ENCODE data around the gene ILKAP. TPM values are rescaled to one million over a fixed set of nuclear protein-coding genes. Genes with fewer than 3 reads are reported as not detected.

Gene ILKAP
- polyA plus RNA-seq, 3 donors: 23.2 to 44.2 (median 29.3) TPM

DNA sequence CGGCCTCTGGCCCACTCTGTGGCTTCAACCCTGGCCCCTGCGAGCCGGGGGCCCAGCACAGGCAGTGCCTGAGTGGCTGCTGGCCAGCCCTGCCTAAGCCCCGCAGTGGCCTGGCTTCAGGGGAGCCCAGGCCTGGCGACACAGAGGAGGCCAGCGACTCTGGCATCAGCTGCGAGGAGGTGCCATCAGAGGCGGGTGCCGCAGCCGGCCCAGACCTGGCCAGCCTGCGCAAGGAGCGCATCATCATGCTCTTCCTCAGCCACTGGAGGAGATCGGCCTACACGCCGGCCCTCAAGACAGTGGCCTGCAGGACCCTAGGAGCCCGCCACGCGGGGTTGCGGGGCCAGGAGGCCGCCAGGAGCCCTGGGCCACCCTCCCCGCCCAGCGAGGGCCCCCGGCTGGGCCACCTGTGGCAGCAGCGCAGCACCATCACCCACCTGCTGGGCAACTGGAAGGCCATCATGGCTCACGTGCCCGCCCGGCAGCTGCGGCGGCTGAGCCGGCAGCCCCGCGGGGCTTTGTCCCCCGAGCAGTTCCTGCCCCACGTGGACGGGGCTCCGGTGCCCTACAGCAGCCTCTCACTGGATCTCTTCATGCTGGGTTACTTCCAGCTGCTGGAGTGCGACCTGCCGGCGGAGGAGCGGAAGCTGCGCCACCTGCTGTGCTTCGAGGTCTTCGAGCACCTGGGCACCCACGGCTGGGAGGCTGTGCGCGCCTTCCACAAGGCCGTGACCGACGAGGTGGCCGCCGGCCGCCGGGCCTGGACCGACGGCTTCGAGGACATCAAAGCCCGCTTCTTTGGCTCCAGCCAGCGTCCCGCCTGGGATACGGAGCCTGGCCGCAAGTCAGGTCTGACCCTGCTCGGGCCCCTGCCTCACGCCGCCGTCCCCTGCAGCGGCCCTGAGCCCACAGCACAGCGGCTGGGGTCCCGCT is 72.5 kb downstream of the ILKAP start:
- intact Hi-C loops (cut with micrococcal nuclease): no loop called here
- WGBS (ENCODE audit: insufficient coverage): 95% methylated on average over 68 of the region's 68 CpGs

DNA sequence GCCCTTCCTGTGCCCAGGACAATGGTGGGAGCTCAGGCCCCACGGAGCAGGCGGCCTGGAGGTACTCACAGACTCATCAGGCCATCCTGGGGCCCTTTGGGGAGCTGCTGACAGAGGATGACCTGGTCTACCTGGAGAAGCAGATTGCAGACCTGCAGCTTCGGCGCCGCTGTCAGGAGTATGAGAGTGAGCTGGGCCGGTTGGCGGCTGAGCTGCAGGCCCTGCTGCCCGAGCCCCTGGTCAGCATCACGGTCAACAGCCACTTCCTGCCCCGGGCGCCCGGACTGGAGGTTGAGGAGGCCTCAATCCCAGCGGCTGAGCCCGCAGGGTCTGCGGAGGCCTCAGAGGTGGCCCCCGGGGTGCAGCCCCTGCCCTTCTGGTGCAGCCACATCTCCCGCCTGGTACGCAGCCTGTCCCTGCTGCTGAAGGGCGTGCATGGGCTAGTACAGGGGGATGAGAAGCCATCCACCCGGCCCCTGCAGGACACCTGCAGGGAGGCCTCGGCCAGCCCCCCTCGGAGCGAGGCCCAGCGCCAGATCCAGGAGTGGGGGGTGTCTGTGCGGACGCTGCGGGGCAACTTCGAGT is 73.3 kb downstream of the ILKAP start:
- H3K27ac Mint-ChIP-seq: no peak overlapping the region
- 91% methylated on average over 28 of the region's 28 CpGs for WGBS (ENCODE audit: insufficient coverage)
- H3K9ac ChIP-seq (ENCODE audit: insufficient read depth, low read length, poor library complexity, severe bottlenecking): no peak overlapping the region

More for the DNA sequence above, 72.5 kb downstream of the ILKAP start:
- H3K4me3 ChIP-seq (replicated peaks in 1 of 3; ENCODE audit: low read depth in 2 of 3, low read length in 3 of 3): no peak overlapping the region
- Mint-ChIP-seq H3K4me1 (peaks cover 7% of the 10 kb centered on the region), H3K4me3 (no peak overlapping the region), H3K27ac (no peak overlapping the region), H3K27me3 (ENCODE audit: low read depth in 3 of 3) (peaks cover 0 to 6% (median 2%) of the 10 kb centered on the region in 3 donors), H3K9me3 (no peaks in the 10 kb centered on the region), H3K36me3 (no peaks in the 10 kb centered on the region)
- no peak for DNase-seq
- TF ChIP-seq, protein P1, sequence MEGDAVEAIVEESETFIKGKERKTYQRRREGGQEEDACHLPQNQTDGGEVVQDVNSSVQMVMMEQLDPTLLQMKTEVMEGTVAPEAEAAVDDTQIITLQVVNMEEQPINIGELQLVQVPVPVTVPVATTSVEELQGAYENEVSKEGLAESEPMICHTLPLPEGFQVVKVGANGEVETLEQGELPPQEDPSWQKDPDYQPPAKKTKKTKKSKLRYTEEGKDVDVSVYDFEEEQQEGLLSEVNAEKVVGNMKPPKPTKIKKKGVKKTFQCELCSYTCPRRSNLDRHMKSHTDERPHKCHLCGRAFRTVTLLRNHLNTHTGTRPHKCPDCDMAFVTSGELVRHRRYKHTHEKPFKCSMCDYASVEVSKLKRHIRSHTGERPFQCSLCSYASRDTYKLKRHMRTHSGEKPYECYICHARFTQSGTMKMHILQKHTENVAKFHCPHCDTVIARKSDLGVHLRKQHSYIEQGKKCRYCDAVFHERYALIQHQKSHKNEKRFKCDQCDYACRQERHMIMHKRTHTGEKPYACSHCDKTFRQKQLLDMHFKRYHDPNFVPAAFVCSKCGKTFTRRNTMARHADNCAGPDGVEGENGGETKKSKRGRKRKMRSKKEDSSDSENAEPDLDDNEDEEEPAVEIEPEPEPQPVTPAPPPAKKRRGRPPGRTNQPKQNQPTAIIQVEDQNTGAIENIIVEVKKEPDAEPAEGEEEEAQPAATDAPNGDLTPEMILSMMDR (IDR thresholded peaks at IDR 0.05): no peak
- H3K4me1 ChIP-seq (ENCODE audit: control insufficient read depth in 1 of 2, insufficient read depth in 2 of 2, low read length in 2 of 2): peaks cover 0 to 3% of the 10 kb centered on the region in 2 donors
- H3K9me3 ChIP-seq (replicated peaks in 1 of 2; ENCODE audit: control insufficient read depth in 1 of 2, insufficient read depth in 1 of 2, low read length in 2 of 2): no peaks in the 10 kb centered on the region
- no peak overlapping the region for H3K9ac ChIP-seq (ENCODE audit: insufficient read depth, low read length, poor library complexity, severe bottlenecking)
- H2AFZ ChIP-seq (ENCODE audit: insufficient read depth, low read depth, low read length, poor library complexity, severe bottlenecking): no peak overlapping the region
- no peak overlapping the region for H3K4me2 ChIP-seq (replicated peaks; ENCODE audit: extremely low read depth, low read length, poor library complexity, severe bottlenecking)
- H3K79me2 ChIP-seq (ENCODE audit: insufficient read depth, low read length): no peaks in the 10 kb centered on the region
- no peaks in the 10 kb centered on the region for H4K20me1 ChIP-seq (ENCODE audit: insufficient read depth, low read length)
- no peaks in the 10 kb centered on the region for H3K36me3 ChIP-seq (replicated peaks in 1 of 2; ENCODE audit: control insufficient read depth in 1 of 2, insufficient read depth in 2 of 2, low read length in 2 of 2)
- no peaks in the 10 kb centered on the region for H3K27me3 ChIP-seq (ENCODE audit: control insufficient read depth in 2 of 2, insufficient read depth in 2 of 2, low read length in 2 of 2)
- no peak overlapping the region for H3K27ac ChIP-seq (ENCODE audit: low read depth in 1 of 2, low read length in 2 of 2)

More for the DNA sequence above, 73.3 kb downstream of the ILKAP start:
- H3K27me3 ChIP-seq (ENCODE audit: control insufficient read depth in 2 of 2, insufficient read depth in 2 of 2, low read length in 2 of 2): no peaks in the 10 kb centered on the region
- no peaks in the 10 kb centered on the region for H3K36me3 Mint-ChIP-seq
- no peaks in the 10 kb centered on the region for H3K9me3 Mint-ChIP-seq
- TF ChIP-seq, protein P1 (IDR thresholded peaks at IDR 0.05): no peak
- no peak overlapping the region for H3K27ac ChIP-seq (ENCODE audit: low read depth in 1 of 2, low read length in 2 of 2)
- H4K20me1 ChIP-seq (ENCODE audit: insufficient read depth, low read length): no peaks in the 10 kb centered on the region
- H3K36me3 ChIP-seq (replicated peaks in 1 of 2; ENCODE audit: control insufficient read depth in 1 of 2, insufficient read depth in 2 of 2, low read length in 2 of 2): no peaks in the 10 kb centered on the region
- no peak overlapping the region for H3K4me3 ChIP-seq (replicated peaks in 1 of 3; ENCODE audit: low read depth in 2 of 3, low read length in 3 of 3)
- no peak for DNase-seq
- peaks cover 0 to 6% (median 2%) of the 10 kb centered on the region in 3 donors for H3K27me3 Mint-ChIP-seq (ENCODE audit: low read depth in 3 of 3)
- H3K4me1 ChIP-seq (ENCODE audit: control insufficient read depth in 1 of 2, insufficient read depth in 2 of 2, low read length in 2 of 2): peaks cover 0 to 3% of the 10 kb centered on the region in 2 donors
- no peak overlapping the region for H3K4me2 ChIP-seq (replicated peaks; ENCODE audit: extremely low read depth, low read length, poor library complexity, severe bottlenecking)
- no peaks in the 10 kb centered on the region for H3K9me3 ChIP-seq (replicated peaks in 1 of 2; ENCODE audit: control insufficient read depth in 1 of 2, insufficient read depth in 1 of 2, low read length in 2 of 2)
- H3K4me3 Mint-ChIP-seq: no peak overlapping the region
- no peak overlapping the region for H2AFZ ChIP-seq (ENCODE audit: insufficient read depth, low read depth, low read length, poor library complexity, severe bottlenecking)
- no peaks in the 10 kb centered on the region for H3K79me2 ChIP-seq (ENCODE audit: insufficient read depth, low read length)
- intact Hi-C loops (cut with micrococcal nuclease): no loop called here
- peaks cover 5% of the 10 kb centered on the region for H3K4me1 Mint-ChIP-seq

All from CD14-positive monocyte (primary cell).